ENCODE measurements around the gene RIPOR2.

RIPOR2 gene

GRCh38 chr6:24844061-24844460 is 91.7 kb downstream of the RIPOR2 start:
- no peak overlapping the region for H3K4me3 ChIP-seq (ENCODE audit: insufficient read depth, low read depth, low read length, poor library complexity, severe bottlenecking)
- no peak overlapping the region for H3K27ac ChIP-seq (ENCODE audit: insufficient read depth, low read length, poor library complexity, severe bottlenecking)
- DNase-seq = no peak
- H3K27me3 ChIP-seq (replicated peaks; ENCODE audit: control insufficient read depth, insufficient read depth, low read length, poor library complexity, severe bottlenecking) = no peaks in the 10 kb centered on the region
- no peaks in the 10 kb centered on the region for H3K9me3 ChIP-seq (ENCODE audit: control insufficient read depth, low read length)
- peaks cover 19% of the 10 kb centered on the region for H3K4me1 ChIP-seq (ENCODE audit: control insufficient read depth, insufficient read depth, low read length, poor library complexity, severe bottlenecking)
- peaks cover 89% of the 10 kb centered on the region for H3K36me3 ChIP-seq (ENCODE audit: control insufficient read depth, insufficient read depth, low read length)

GRCh38 chr6:24840187-24840586 is 95.6 kb downstream of the RIPOR2 start:
- Histone ChIP-seq H3K27ac (ENCODE audit: insufficient read depth, low read length, poor library complexity, severe bottlenecking) (no peak overlapping the region), H3K9me3 (ENCODE audit: control insufficient read depth, low read length) (no peaks in the 10 kb centered on the region), H3K36me3 (ENCODE audit: control insufficient read depth, insufficient read depth, low read length) (peaks cover 79% of the 10 kb centered on the region), H3K4me3 (ENCODE audit: insufficient read depth, low read depth, low read length, poor library complexity, severe bottlenecking) (no peak overlapping the region), H3K4me1 (ENCODE audit: control insufficient read depth, insufficient read depth, low read length, poor library complexity, severe bottlenecking) (peaks cover 19% of the 10 kb centered on the region), H3K27me3 (replicated peaks; ENCODE audit: control insufficient read depth, insufficient read depth, low read length, poor library complexity, severe bottlenecking) (no peaks in the 10 kb centered on the region)
- DNase-seq = no peak

- Histone ChIP-seq H3K9me3 (ENCODE audit: control insufficient read depth, low read length) (no peaks in the 10 kb centered on the region), H3K36me3 (ENCODE audit: control insufficient read depth, insufficient read depth, low read length) (peaks cover 79% of the 10 kb centered on the region), H3K4me3 (ENCODE audit: insufficient read depth, low read depth, low read length, poor library complexity, severe bottlenecking) (no peak overlapping the region), H3K4me1 (ENCODE audit: control insufficient read depth, insufficient read depth, low read length, poor library complexity, severe bottlenecking) (peaks cover 19% of the 10 kb centered on the region), H3K27ac (ENCODE audit: insufficient read depth, low read length, poor library complexity, severe bottlenecking) (peak overlapping the region; percentile 26), H3K27me3 (replicated peaks; ENCODE audit: control insufficient read depth, insufficient read depth, low read length, poor library complexity, severe bottlenecking) (no peaks in the 10 kb centered on the region)
- DNase-seq = no peak
Measured at GRCh38 chr6:24838994-24839393, 96.8 kb downstream of the RIPOR2 start.

GRCh38 chr6:24838081-24838480 is 97.7 kb downstream of the RIPOR2 start:
- H3K27me3 ChIP-seq (replicated peaks; ENCODE audit: control insufficient read depth, insufficient read depth, low read length, poor library complexity, severe bottlenecking) = no peaks in the 10 kb centered on the region
- H3K4me3 ChIP-seq (ENCODE audit: insufficient read depth, low read depth, low read length, poor library complexity, severe bottlenecking) = no peak overlapping the region
- H3K9me3 ChIP-seq (ENCODE audit: control insufficient read depth, low read length) = no peaks in the 10 kb centered on the region
- H3K27ac ChIP-seq (ENCODE audit: insufficient read depth, low read length, poor library complexity, severe bottlenecking) = no peak overlapping the region
- H3K36me3 ChIP-seq (ENCODE audit: control insufficient read depth, insufficient read depth, low read length) = peaks cover 80% of the 10 kb centered on the region
- DNase-seq = no peak
- peaks cover 19% of the 10 kb centered on the region for H3K4me1 ChIP-seq (ENCODE audit: control insufficient read depth, insufficient read depth, low read length, poor library complexity, severe bottlenecking)

- no peak for DNase-seq
- Histone ChIP-seq H3K4me3 (ENCODE audit: insufficient read depth, low read depth, low read length, poor library complexity, severe bottlenecking) (no peak overlapping the region), H3K27ac (ENCODE audit: insufficient read depth, low read length, poor library complexity, severe bottlenecking) (no peak overlapping the region), H3K9me3 (ENCODE audit: control insufficient read depth, low read length) (no peaks in the 10 kb centered on the region), H3K27me3 (replicated peaks; ENCODE audit: control insufficient read depth, insufficient read depth, low read length, poor library complexity, severe bottlenecking) (no peaks in the 10 kb centered on the region), H3K36me3 (ENCODE audit: control insufficient read depth, insufficient read depth, low read length) (peaks cover 80% of the 10 kb centered on the region), H3K4me1 (ENCODE audit: control insufficient read depth, insufficient read depth, low read length, poor library complexity, severe bottlenecking) (peaks cover 13% of the 10 kb centered on the region)
Measured at GRCh38 chr6:24836109-24836508, 99.7 kb downstream of the RIPOR2 start.

- no peak overlapping the region for H3K27ac ChIP-seq (ENCODE audit: insufficient read depth, low read length, poor library complexity, severe bottlenecking)
Measured at GRCh38 chr6:24833711-24834386, 101.9 kb downstream of the RIPOR2 start.

GRCh38 chr6:24832794-24833193 is 103.0 kb downstream of the RIPOR2 start:
- no peaks in the 10 kb centered on the region for H3K4me1 ChIP-seq (ENCODE audit: control insufficient read depth, insufficient read depth, low read length, poor library complexity, severe bottlenecking)
- no peaks in the 10 kb centered on the region for H3K27me3 ChIP-seq (replicated peaks; ENCODE audit: control insufficient read depth, insufficient read depth, low read length, poor library complexity, severe bottlenecking)
- no peak for DNase-seq
- H3K27ac ChIP-seq (ENCODE audit: insufficient read depth, low read length, poor library complexity, severe bottlenecking) = no peak overlapping the region
- no peak overlapping the region for H3K4me3 ChIP-seq (ENCODE audit: insufficient read depth, low read depth, low read length, poor library complexity, severe bottlenecking)
- no peaks in the 10 kb centered on the region for H3K9me3 ChIP-seq (ENCODE audit: control insufficient read depth, low read length)
- H3K36me3 ChIP-seq (ENCODE audit: control insufficient read depth, insufficient read depth, low read length) = peaks cover 86% of the 10 kb centered on the region

More at GRCh38 chr6:24833711-24834386, 101.9 kb downstream of the RIPOR2 start:
- no peaks in the 10 kb centered on the region for H3K4me1 ChIP-seq (ENCODE audit: control insufficient read depth, insufficient read depth, low read length, poor library complexity, severe bottlenecking)
- H3K27me3 ChIP-seq (replicated peaks; ENCODE audit: control insufficient read depth, insufficient read depth, low read length, poor library complexity, severe bottlenecking) = no peaks in the 10 kb centered on the region
- H3K36me3 ChIP-seq (ENCODE audit: control insufficient read depth, insufficient read depth, low read length) = peaks cover 85% of the 10 kb centered on the region
- H3K4me3 ChIP-seq (ENCODE audit: insufficient read depth, low read depth, low read length, poor library complexity, severe bottlenecking) = no peak overlapping the region
- H3K9me3 ChIP-seq (ENCODE audit: control insufficient read depth, low read length) = no peaks in the 10 kb centered on the region
- DNase-seq = no peak

GRCh38 chr6:24831771-24832716 is 103.7 kb downstream of the RIPOR2 start:
- DNase-seq = no peak
- Histone ChIP-seq H3K9me3 (ENCODE audit: control insufficient read depth, low read length) (no peaks in the 10 kb centered on the region), H3K36me3 (ENCODE audit: control insufficient read depth, insufficient read depth, low read length) (peaks cover 93% of the 10 kb centered on the region), H3K27ac (ENCODE audit: insufficient read depth, low read length, poor library complexity, severe bottlenecking) (no peak overlapping the region), H3K4me1 (ENCODE audit: control insufficient read depth, insufficient read depth, low read length, poor library complexity, severe bottlenecking) (no peaks in the 10 kb centered on the region), H3K4me3 (ENCODE audit: insufficient read depth, low read depth, low read length, poor library complexity, severe bottlenecking) (no peak overlapping the region), H3K27me3 (replicated peaks; ENCODE audit: control insufficient read depth, insufficient read depth, low read length, poor library complexity, severe bottlenecking) (no peaks in the 10 kb centered on the region)

GRCh38 chr6:24829657-24830056 is 106.1 kb downstream of the RIPOR2 start:
- no peaks in the 10 kb centered on the region for H3K9me3 ChIP-seq (ENCODE audit: control insufficient read depth, low read length)
- no peaks in the 10 kb centered on the region for H3K27me3 ChIP-seq (replicated peaks; ENCODE audit: control insufficient read depth, insufficient read depth, low read length, poor library complexity, severe bottlenecking)
- DNase-seq = no peak
- peaks cover 97% of the 10 kb centered on the region for H3K36me3 ChIP-seq (ENCODE audit: control insufficient read depth, insufficient read depth, low read length)
- no peak overlapping the region for H3K27ac ChIP-seq (ENCODE audit: insufficient read depth, low read length, poor library complexity, severe bottlenecking)
- no peak overlapping the region for H3K4me3 ChIP-seq (ENCODE audit: insufficient read depth, low read depth, low read length, poor library complexity, severe bottlenecking)
- H3K4me1 ChIP-seq (ENCODE audit: control insufficient read depth, insufficient read depth, low read length, poor library complexity, severe bottlenecking) = no peaks in the 10 kb centered on the region

GRCh38 chr6:24827970-24828369 is 107.8 kb downstream of the RIPOR2 start:
- H3K4me3 ChIP-seq (ENCODE audit: insufficient read depth, low read depth, low read length, poor library complexity, severe bottlenecking) = no peak overlapping the region
- H3K27ac ChIP-seq (ENCODE audit: insufficient read depth, low read length, poor library complexity, severe bottlenecking) = peak overlapping the region; percentile 26
- H3K27me3 ChIP-seq (replicated peaks; ENCODE audit: control insufficient read depth, insufficient read depth, low read length, poor library complexity, severe bottlenecking) = no peaks in the 10 kb centered on the region
- DNase-seq = no peak
- H3K4me1 ChIP-seq (ENCODE audit: control insufficient read depth, insufficient read depth, low read length, poor library complexity, severe bottlenecking) = no peaks in the 10 kb centered on the region
- H3K36me3 ChIP-seq (ENCODE audit: control insufficient read depth, insufficient read depth, low read length) = peaks cover 97% of the 10 kb centered on the region
- H3K9me3 ChIP-seq (ENCODE audit: control insufficient read depth, low read length) = no peaks in the 10 kb centered on the region

Measured in effector memory CD4-positive, alpha-beta T cell (primary cell).